GM12878 (cell line): ENCODE results near the gene MOCOS. TPM values are rescaled to one million over a fixed set of nuclear protein-coding genes. Genes with fewer than 3 reads are reported as not detected.

Experiments
- ATAC-seq: fragments of 200-7000 bp; cut with Tn5 transposase; 3 replicates; pipeline ENCODE4 v1.9.1; 2020; ENCODE audit warnings: mild to moderate bottlenecking, moderate library complexity
- BruUV-seq: library from RNA; stranded (reverse); fragments of 400-500 nt; replicated peaks from 2 replicates; lab custom pipeline; 2021; lab: Mats Ljungman, UMichigan
- CTCF ChIA-PET: fragments of 300-600 bp; sonication (Branson Sonifier 250); formaldehyde crosslinking; extraction: SDS; loops from one replicate; lab custom pipeline; 2021; ENCODE audit warnings: inconsistent platforms; lab: Yijun Ruan, JAX
- POLR2A ChIA-PET: fragments of 350-600 bp; formaldehyde crosslinking; extraction: SDS; loops from one replicate; lab custom pipeline; 2021; ENCODE audit warnings: inconsistent platforms; lab: Charles Lee
- RAD21 ChIA-PET: fragments of 300-600 bp; sonication (Branson Sonifier 250); formaldehyde crosslinking; loops from one replicate; lab custom pipeline; 2023; ENCODE audit warnings: antibody characterized with exemption; ENCODE audit not compliant: unreplicated experiment; lab: Charles Lee
- SMC1A ChIA-PET: fragments of 300-600 bp; sonication (Branson Sonifier 250); formaldehyde crosslinking; loops from one replicate; lab custom pipeline; 2023; ENCODE audit not compliant: unreplicated experiment, uncharacterized antibody; lab: Charles Lee
- DNase-seq: peaks from one replicate; pipeline ENCODE4 v3.0.0-alpha.2; 2011; ENCODE audit warnings: low read depth, low spot score
- FAIRE-seq: peaks from 3 replicates; lab custom pipeline; 2011; peaks lifted over from hg19 to GRCh38; lab: Jason Lieb, UNC
- H2AFZ ChIP-seq: 2 replicates; pipeline ENCODE4 v1.6.0; 2011; ENCODE audit warnings: low read depth, low read length, control low read depth; ENCODE audit not compliant: control insufficient read depth
- H3K27ac ChIP-seq: 2 replicates; pipeline ENCODE4 v1.5.1; 2011; ENCODE audit warnings: control low read depth; ENCODE audit not compliant: control insufficient read depth, insufficient read depth
- H3K27me3 ChIP-seq, 2 experiments: replicated peaks in 1 of 2; 2 replicates each; pipeline versions ENCODE4 v1.6.0 to v1.6.1; 2011; ENCODE audit warnings: low read length in 1 of 2; ENCODE audit not compliant: control insufficient read depth in 2 of 2, insufficient read depth in 2 of 2
- H3K36me3 ChIP-seq, 2 experiments: 2 replicates each; pipeline ENCODE4 v1.5.1; 2011; ENCODE audit warnings: low read length in 1 of 2; ENCODE audit not compliant: control insufficient read depth in 2 of 2, insufficient read depth in 2 of 2
- H3K4me1 ChIP-seq: 2 replicates; pipeline ENCODE4 v1.6.1; 2011; ENCODE audit warnings: mild to moderate bottlenecking, low read length, moderate library complexity, mixed read lengths; ENCODE audit not compliant: control insufficient read depth, insufficient read depth
- H3K4me2 ChIP-seq: 2 replicates; pipeline ENCODE4 v1.6.0; 2011; ENCODE audit warnings: control low read depth; ENCODE audit not compliant: control insufficient read depth, insufficient read depth
- H3K4me3 ChIP-seq: fragments of 200-600 bp; sonication (generic); 2 replicates; pipeline ENCODE4 v1.5.1; 2016
- H3K79me2 ChIP-seq: 2 replicates; pipeline ENCODE4 v1.6.0; 2011; ENCODE audit warnings: low read length; ENCODE audit not compliant: control insufficient read depth, insufficient read depth
- H3K9ac ChIP-seq: 2 replicates; pipeline ENCODE4 v1.8.0; 2011; ENCODE audit warnings: low read length, control low read depth, mixed read lengths; ENCODE audit not compliant: control insufficient read depth, insufficient read depth
- H3K9me3 ChIP-seq: replicated peaks from 3 replicates; pipeline ENCODE4 v1.5.1; 2011; ENCODE audit warnings: mild to moderate bottlenecking, low read length; ENCODE audit not compliant: control insufficient read depth, insufficient read depth
- H4K20me1 ChIP-seq: 2 replicates; pipeline ENCODE4 v1.6.0; 2011; ENCODE audit not compliant: control insufficient read depth, insufficient read depth
- ATF7 ChIP-seq: fragments of 450-650 bp; IDR thresholded peaks from 2 replicates; pipeline ENCODE4 v1.6.1; 2016; ENCODE audit warnings: low read depth, mild to moderate bottlenecking
- BMI1 ChIP-seq: fragments of 450-650 bp; IDR thresholded peaks from 2 replicates; pipeline ENCODE4 v1.6.1; 2016; ENCODE audit warnings: mild to moderate bottlenecking, moderate library complexity, borderline replicate concordance
- CREB1 ChIP-seq: IDR thresholded peaks from 2 replicates; pipeline ENCODE4 v1.6.1; 2012; ENCODE audit warnings: low read depth, mild to moderate bottlenecking, inconsistent platforms
- CREM ChIP-seq: IDR thresholded peaks from 2 replicates; pipeline ENCODE4 v1.6.1; 2014; ENCODE audit warnings: antibody characterized with exemption, low read depth
- E2F8 ChIP-seq: fragments of 450-650 bp; IDR thresholded peaks from 2 replicates; pipeline ENCODE4 v1.6.1; 2018; ENCODE audit warnings: mild to moderate bottlenecking, low read depth, moderate library complexity; ENCODE audit not compliant: partially characterized antibody
- MEF2B ChIP-seq: fragments of 450-650 bp; IDR thresholded peaks from 2 replicates; pipeline ENCODE4 v1.6.1; 2018; ENCODE audit warnings: mild to moderate bottlenecking, moderate library complexity; ENCODE audit not compliant: partially characterized antibody, poor library complexity, severe bottlenecking
- MTA2 ChIP-seq: fragments of 450-650 bp; IDR thresholded peaks from 2 replicates; pipeline ENCODE4 v1.6.1; 2016; ENCODE audit warnings: low read depth, mild to moderate bottlenecking, moderate library complexity
- MXI1 ChIP-seq: fragments of 150-350 bp; IDR thresholded peaks from 2 replicates; pipeline ENCODE4 v1.6.1; 2011; ENCODE audit warnings: low read depth, mild to moderate bottlenecking, inconsistent platforms, low read length, improper control_type of control experiment
- NBN ChIP-seq: fragments of 450-650 bp; IDR thresholded peaks from 2 replicates; pipeline ENCODE4 v1.6.1; 2016
- POLR2AphosphoS5 ChIP-seq: IDR thresholded peaks from 2 replicates; pipeline ENCODE4 v1.6.1; 2011; ENCODE audit warnings: mild to moderate bottlenecking, low read length, inconsistent platforms
- RBBP5 ChIP-seq: fragments of 200-600 bp; sonication (generic); conservative IDR thresholded peaks from 2 replicates; pipeline ENCODE4 v1.6.1; 2016
- ZBED1 ChIP-seq: IDR thresholded peaks from 2 replicates; pipeline ENCODE4 v1.6.1; 2016; ENCODE audit warnings: borderline replicate concordance
- WGBS: methylation state at CpG from one replicate; pipeline ENCODE4 v1.1.6; 2016; ENCODE audit warnings: low lambda C conversion rate; ENCODE audit not compliant: insufficient replicate concordance, insufficient coverage; ENCODE audit errors: missing lambda C conversion rate; 5-methylcytosine and 5-hydroxymethylcytosine counted together
- in situ Hi-C: fragments of 300-500 bp; cut with MboI; formaldehyde crosslinking; loops from 9 replicates; pipeline ENCODE4 v1.14.3; 2018; ENCODE audit warnings: mixed read lengths
- intact Hi-C: fragments of 100-400 bp; cut with micrococcal nuclease; formaldehyde crosslinking; loops from one replicate; pipeline ENCODE4 v1.14.2; 2022; ENCODE audit not compliant: unreplicated experiment
- polyA plus RNA-seq, 11 experiments: library from polyadenylated mRNA; depleted of rRNA in 4 of 11; unstranded in 6 of 11; stranded (reverse) in 5 of 11; fragments of >200 nt; fragmentation: Nextera tagmentation in 4 of 11; fragmentation: Illumina TruSeq in 1 of 11; extraction: Ambion mirVana in 4 of 11; extraction: Trizol in 1 of 11; gene quantifications; 1 replicate in 1 of 11; 2 replicates in 10 of 11; pipeline versions ENCODE4 v1.2.1 to v1.2.3, GENCODE V29; 2011 to 2016; ENCODE audit warnings: inconsistent platforms in 2 of 11, missing spikeins in 2 of 11, low read depth in 1 of 11
- total RNA-seq, 4 experiments: library from RNA; depleted of rRNA in 3 of 4; stranded (reverse); fragments of >200 nt in 3 of 4; fragmentation: Illumina TruSeq in 1 of 4; extraction: Trizol in 1 of 4; gene quantifications; 2 replicates each; pipeline versions ENCODE4 v1.2.1 to v1.2.3, GENCODE V29; 2013 to 2021

MOCOS gene
- total and polyA plus RNA-seq, 10 of the 15 experiments (the other 5 are each of a cell fraction or from before 2014, with no cell fraction given) = 0.16 to 0.56 (median 0.33) TPM

- TF ChIP-seq E2F8 = no peak
- TF ChIP-seq ZBED1 = no peak
- TF ChIP-seq RBBP5 = no peak
- TF ChIP-seq, all 136 proteins: peak for 0
These were observed 125.6 kb downstream of the MOCOS start (continued) for GRCh38 chr18:36312806-36313395.

- DNase-seq = no peak
- CTCF ChIA-PET = interaction anchor here (1.2 to 1.5 kb wide), 2 partner anchors 8 to 9 kb away, joined by 3 to 4 read pairs; no protein-coding TSS in a partner anchor
- peak; percentile 36 for ATAC-seq
These were observed 126.8 kb downstream of the MOCOS start for GRCh38 chr18:36314098-36314497.

More at GRCh38 chr18:36314098-36314497, 126.8 kb downstream of the MOCOS start:
- Histone ChIP-seq H2AFZ (no peak overlapping the region), H3K27ac (no peak overlapping the region), H3K9ac (no peak overlapping the region), H3K4me3 (no peak overlapping the region), H3K36me3 (no peaks in the 10 kb centered on the region), H4K20me1 (no peaks in the 10 kb centered on the region), H3K4me1 (no peaks in the 10 kb centered on the region), H3K27me3 (no peaks in the 10 kb centered on the region), H3K4me2 (no peak overlapping the region), H3K79me2 (no peaks in the 10 kb centered on the region; the same call in 1 of the 2 replicates), H3K9me3 (no peaks in the 10 kb centered on the region)
- intact Hi-C loops (no loop called here), in situ Hi-C loops (no loop called here)
- TF ChIP-seq MXI1 (0 out of 2 replicates have a peak, but pooled peaks have one; percentile 7), CREM (peak; percentile 48; the same call in 1 of the 2 replicates), ATF7 (peak; percentile 78), POLR2AphosphoS5 (no peak), CREB1 (peak; percentile 80), MEF2B (peak; percentile 84), NBN (peak; percentile 62; the same call in 1 of the 2 replicates), BMI1 (no peak), MTA2 (peak; percentile 37; the same call in 1 of the 2 replicates)
- no TSS peak for BruUV-seq
- ChIA-PET POLR2A (interaction anchor here (0.6 to 2.1 kb wide), 5 partner anchors 10 to 15 kb away, joined by 3 to 6 read pairs (median 4); no protein-coding TSS in a partner anchor), SMC1A (interaction anchor here (0.8 to 2.9 kb wide), 14 partner anchors 8 to 259 kb away, joined by 3 to 17 read pairs (median 4); no protein-coding TSS in a partner anchor), RAD21 (interaction anchor here (0.9 to 2.0 kb wide), 6 partner anchors 10 to 258 kb away, joined by 3 to 10 read pairs (median 4); partner anchors contain the start of gene FHOD3)
- 0% methylated on average over 4 of the region's 4 CpGs for WGBS
- no peak for FAIRE-seq
